Measurements from ENCODE around the gene PRKG1.

PRKG1 gene

GRCh38 chr10:51760864-51761640 lies 686.8 kb downstream of the PRKG1 start:
- Histone ChIP-seq H3K27me3 (ENCODE audit: insufficient read depth, low read length) (no peaks in the 10 kb centered on the region), H3K36me3 (ENCODE audit: insufficient read depth, low read length) (no peaks in the 10 kb centered on the region), H3K9me3 (ENCODE audit: low read length) (peaks cover under 1% of the 10 kb centered on the region), H3K4me3 (ENCODE audit: low read length) (no peak overlapping the region), H3K4me1 (ENCODE audit: insufficient read depth, low read length) (peaks cover 11% of the 10 kb centered on the region), H2AFZ (ENCODE audit: low read depth, low read length) (no peak overlapping the region)

- Histone ChIP-seq H2AFZ (ENCODE audit: low read depth, low read length) (no peak overlapping the region), H3K4me1 (ENCODE audit: insufficient read depth, low read length) (peaks cover 11% of the 10 kb centered on the region), H3K27me3 (ENCODE audit: insufficient read depth, low read length) (no peaks in the 10 kb centered on the region), H3K36me3 (ENCODE audit: insufficient read depth, low read length) (no peaks in the 10 kb centered on the region), H3K9me3 (ENCODE audit: low read length) (peaks cover 3% of the 10 kb centered on the region), H3K4me3 (ENCODE audit: low read length) (no peak overlapping the region)
These were observed 689.5 kb downstream of the PRKG1 start for GRCh38 chr10:51763746-51764145.

GRCh38 chr10:51765284-51765971 lies 691.1 kb downstream of the PRKG1 start:
- H3K4me3 ChIP-seq (ENCODE audit: low read length) = no peak overlapping the region
- H2AFZ ChIP-seq (ENCODE audit: low read depth, low read length) = no peak overlapping the region
- H3K9me3 ChIP-seq (ENCODE audit: low read length) = peaks cover 3% of the 10 kb centered on the region
- H3K4me1 ChIP-seq (ENCODE audit: insufficient read depth, low read length) = peaks cover 11% of the 10 kb centered on the region
- H3K36me3 ChIP-seq (ENCODE audit: insufficient read depth, low read length) = no peaks in the 10 kb centered on the region
- H3K27me3 ChIP-seq (ENCODE audit: insufficient read depth, low read length) = no peaks in the 10 kb centered on the region

- Histone ChIP-seq H3K27me3 (ENCODE audit: insufficient read depth, low read length) (no peaks in the 10 kb centered on the region), H3K4me1 (ENCODE audit: insufficient read depth, low read length) (peaks cover 2% of the 10 kb centered on the region), H3K36me3 (ENCODE audit: insufficient read depth, low read length) (no peaks in the 10 kb centered on the region), H3K9me3 (ENCODE audit: low read length) (peaks cover 3% of the 10 kb centered on the region), H2AFZ (ENCODE audit: low read depth, low read length) (no peak overlapping the region), H3K4me3 (ENCODE audit: low read length) (no peak overlapping the region)
These were observed 692.3 kb downstream of the PRKG1 start for GRCh38 chr10:51766423-51767102.

- Histone ChIP-seq H3K27me3 (ENCODE audit: insufficient read depth, low read length) (no peaks in the 10 kb centered on the region), H2AFZ (ENCODE audit: low read depth, low read length) (no peak overlapping the region), H3K4me3 (ENCODE audit: low read length) (no peak overlapping the region), H3K4me1 (ENCODE audit: insufficient read depth, low read length) (peaks cover 2% of the 10 kb centered on the region), H3K9me3 (ENCODE audit: low read length) (peaks cover 3% of the 10 kb centered on the region), H3K36me3 (ENCODE audit: insufficient read depth, low read length) (no peaks in the 10 kb centered on the region)
These were observed 692.9 kb downstream of the PRKG1 start for GRCh38 chr10:51767103-51767763.

- Histone ChIP-seq H3K36me3 (ENCODE audit: insufficient read depth, low read length) (no peaks in the 10 kb centered on the region), H3K9me3 (ENCODE audit: low read length) (peaks cover 3% of the 10 kb centered on the region), H2AFZ (ENCODE audit: low read depth, low read length) (no peak overlapping the region), H3K4me1 (ENCODE audit: insufficient read depth, low read length) (peaks cover 2% of the 10 kb centered on the region), H3K27me3 (ENCODE audit: insufficient read depth, low read length) (no peaks in the 10 kb centered on the region), H3K4me3 (ENCODE audit: low read length) (no peak overlapping the region)
These were observed 694.7 kb downstream of the PRKG1 start for GRCh38 chr10:51768886-51769465.

- H3K4me3 ChIP-seq (ENCODE audit: low read length) = no peak overlapping the region
- H3K9me3 ChIP-seq (ENCODE audit: low read length) = peaks cover 3% of the 10 kb centered on the region
- H2AFZ ChIP-seq (ENCODE audit: low read depth, low read length) = no peak overlapping the region
- no peaks in the 10 kb centered on the region for H3K36me3 ChIP-seq (ENCODE audit: insufficient read depth, low read length)
- no peaks in the 10 kb centered on the region for H3K27me3 ChIP-seq (ENCODE audit: insufficient read depth, low read length)
- H3K4me1 ChIP-seq (ENCODE audit: insufficient read depth, low read length) = no peaks in the 10 kb centered on the region
These were observed 696.4 kb downstream of the PRKG1 start for GRCh38 chr10:51770709-51771108.

- H3K4me1 ChIP-seq (ENCODE audit: insufficient read depth, low read length) = no peaks in the 10 kb centered on the region
- H3K36me3 ChIP-seq (ENCODE audit: insufficient read depth, low read length) = no peaks in the 10 kb centered on the region
- no peaks in the 10 kb centered on the region for H3K27me3 ChIP-seq (ENCODE audit: insufficient read depth, low read length)
- no peak overlapping the region for H2AFZ ChIP-seq (ENCODE audit: low read depth, low read length)
- no peaks in the 10 kb centered on the region for H3K9me3 ChIP-seq (ENCODE audit: low read length)
- no peak overlapping the region for H3K4me3 ChIP-seq (ENCODE audit: low read length)
These were observed 698.1 kb downstream of the PRKG1 start for GRCh38 chr10:51772387-51772786.

GRCh38 chr10:51773681-51774080 lies 699.4 kb downstream of the PRKG1 start:
- H3K4me3 ChIP-seq (ENCODE audit: low read length) = no peak overlapping the region
- H3K27me3 ChIP-seq (ENCODE audit: insufficient read depth, low read length) = no peaks in the 10 kb centered on the region
- H3K36me3 ChIP-seq (ENCODE audit: insufficient read depth, low read length) = no peaks in the 10 kb centered on the region
- H2AFZ ChIP-seq (ENCODE audit: low read depth, low read length) = no peak overlapping the region
- H3K9me3 ChIP-seq (ENCODE audit: low read length) = no peaks in the 10 kb centered on the region
- H3K4me1 ChIP-seq (ENCODE audit: insufficient read depth, low read length) = no peaks in the 10 kb centered on the region

- Histone ChIP-seq H3K4me3 (ENCODE audit: low read length) (no peak overlapping the region), H3K4me1 (ENCODE audit: insufficient read depth, low read length) (peaks cover 18% of the 10 kb centered on the region), H3K9me3 (ENCODE audit: low read length) (no peaks in the 10 kb centered on the region), H2AFZ (ENCODE audit: low read depth, low read length) (peak overlapping the region; percentile 46), H3K27me3 (ENCODE audit: insufficient read depth, low read length) (no peaks in the 10 kb centered on the region), H3K36me3 (ENCODE audit: insufficient read depth, low read length) (no peaks in the 10 kb centered on the region)
These were observed 709.7 kb downstream of the PRKG1 start for GRCh38 chr10:51783941-51784340.

- Histone ChIP-seq H3K4me3 (ENCODE audit: low read length) (no peak overlapping the region), H3K4me1 (ENCODE audit: insufficient read depth, low read length) (peaks cover 18% of the 10 kb centered on the region), H2AFZ (ENCODE audit: low read depth, low read length) (no peak overlapping the region), H3K9me3 (ENCODE audit: low read length) (no peaks in the 10 kb centered on the region), H3K36me3 (ENCODE audit: insufficient read depth, low read length) (no peaks in the 10 kb centered on the region), H3K27me3 (ENCODE audit: insufficient read depth, low read length) (no peaks in the 10 kb centered on the region)
These were observed 711.9 kb downstream of the PRKG1 start for GRCh38 chr10:51786016-51786683.

- Histone ChIP-seq H3K36me3 (ENCODE audit: insufficient read depth, low read length) (no peaks in the 10 kb centered on the region), H3K4me1 (ENCODE audit: insufficient read depth, low read length) (peaks cover 18% of the 10 kb centered on the region), H3K4me3 (ENCODE audit: low read length) (no peak overlapping the region), H3K27me3 (ENCODE audit: insufficient read depth, low read length) (no peaks in the 10 kb centered on the region), H2AFZ (ENCODE audit: low read depth, low read length) (no peak overlapping the region), H3K9me3 (ENCODE audit: low read length) (no peaks in the 10 kb centered on the region)
These were observed 712.4 kb downstream of the PRKG1 start for GRCh38 chr10:51786684-51787035.
